ENCODE results near the gene NHS.

GRCh38 chrX:17494216-17494615, 119.2 kb downstream of the NHS start:
- TF ChIP-seq CTCF (IDR thresholded peaks at IDR 0.05) (no peak), POLR2A (IDR thresholded peaks at IDR 0.05) (no peak)

Measured in thyroid gland (tissue), 4 donors.